HG03139 (cell line): ENCODE measurements around the gene ACO1.
"Not testable (repeated sequence)": the region's sequence is repeated elsewhere in the genome, so short reads cannot be mapped to it uniquely, and the experiment has no call there.

Source experiments
- ATAC-seq: cut with Tn5 transposase; IDR thresholded peaks from one replicate; pipeline ENCODE4 v1.9.1; 2021; ENCODE audit not compliant: unreplicated experiment

ACO1 gene

DNA sequence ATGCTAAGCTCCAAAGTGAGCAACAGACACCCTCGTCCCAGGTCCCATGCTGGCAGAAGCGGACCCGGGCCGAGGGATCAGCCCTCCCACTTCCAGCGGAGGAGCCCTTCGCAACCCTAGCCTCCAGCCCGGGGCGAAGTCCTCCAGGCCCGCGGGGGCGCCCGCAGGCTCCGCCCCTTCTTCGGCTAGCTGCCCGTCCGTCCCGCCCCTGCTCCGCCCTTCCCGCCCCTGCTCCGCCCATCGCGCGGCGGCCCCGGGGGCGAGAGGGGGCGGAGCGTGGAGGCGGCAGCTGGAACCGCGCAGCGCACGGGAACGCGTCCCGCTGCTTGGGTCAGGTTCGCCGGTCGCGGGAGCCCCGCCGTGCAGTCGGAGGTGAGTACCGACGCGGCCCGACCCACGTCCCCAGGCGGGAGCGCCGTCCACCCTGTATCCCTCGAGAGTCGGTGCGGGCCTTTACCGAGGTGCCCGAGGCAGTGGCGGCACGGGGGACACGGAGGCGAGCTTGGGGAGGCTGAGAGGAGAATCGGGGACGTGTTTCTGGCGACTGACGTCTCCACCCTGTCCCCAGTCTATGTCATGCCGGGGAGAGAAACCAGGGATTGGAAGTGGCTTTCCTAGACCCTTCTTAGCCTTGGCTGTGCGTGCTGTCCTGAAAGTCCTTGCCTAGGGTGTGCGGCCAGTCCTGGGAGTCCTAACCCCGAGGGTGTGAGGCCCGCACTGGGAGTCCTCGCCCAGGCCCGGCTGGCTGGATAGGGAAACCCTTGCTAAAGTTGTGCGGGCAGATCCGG lies at the start of gene ACO1:
Gene ACO1, plus strand, starts transcription at position 280 of the 788 bp plus-strand sequence. CDS start 20,864 bp downstream, outside the sequence.
- ATAC-seq: peak; percentile 94

DNA sequence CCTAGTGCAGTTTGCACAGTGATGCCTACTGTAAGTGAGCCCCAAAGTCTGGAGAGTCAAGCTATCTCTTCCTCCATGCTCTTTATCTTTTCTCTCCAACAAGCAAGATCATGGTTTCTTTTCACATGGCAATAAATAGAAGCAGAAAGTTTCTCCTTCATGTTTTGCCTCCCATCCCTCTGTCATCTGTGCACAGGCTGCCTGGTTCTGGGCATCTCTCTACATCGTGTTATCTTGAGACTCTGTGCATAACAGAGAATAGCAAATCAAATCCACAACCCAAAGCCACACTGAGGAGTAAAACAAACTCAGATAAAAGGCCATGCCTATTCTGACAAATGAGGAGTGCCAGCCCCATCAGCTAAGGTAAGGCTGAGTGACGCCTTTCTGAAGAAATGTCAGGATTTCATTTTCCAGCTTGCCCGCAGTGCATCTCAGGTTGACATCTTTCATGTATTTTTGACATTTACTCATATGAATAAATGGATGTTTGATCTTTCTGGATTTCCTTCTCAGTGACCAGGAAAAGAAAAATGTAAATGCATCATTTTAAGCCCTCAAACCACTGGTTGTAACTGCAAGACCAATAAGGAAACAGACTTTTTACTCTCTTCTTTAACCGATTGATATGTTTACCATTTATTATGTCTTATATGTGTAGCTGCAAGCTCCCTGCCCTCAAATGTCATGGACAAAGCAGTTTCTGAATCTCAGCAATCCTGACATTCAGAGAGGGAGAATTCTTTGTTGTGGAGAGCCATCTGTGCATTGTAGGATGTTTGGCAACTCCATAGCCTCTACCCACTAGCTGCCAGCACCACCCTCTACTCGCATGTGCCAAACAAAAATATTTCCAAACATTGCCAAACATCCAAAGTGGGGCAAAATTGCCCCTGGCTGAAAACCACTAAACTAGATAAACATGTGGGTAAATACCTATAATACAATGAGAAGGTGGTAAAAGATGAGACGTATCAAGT lies 49.2 kb upstream of the ACO1 start:
- no peak for ATAC-seq

DNA sequence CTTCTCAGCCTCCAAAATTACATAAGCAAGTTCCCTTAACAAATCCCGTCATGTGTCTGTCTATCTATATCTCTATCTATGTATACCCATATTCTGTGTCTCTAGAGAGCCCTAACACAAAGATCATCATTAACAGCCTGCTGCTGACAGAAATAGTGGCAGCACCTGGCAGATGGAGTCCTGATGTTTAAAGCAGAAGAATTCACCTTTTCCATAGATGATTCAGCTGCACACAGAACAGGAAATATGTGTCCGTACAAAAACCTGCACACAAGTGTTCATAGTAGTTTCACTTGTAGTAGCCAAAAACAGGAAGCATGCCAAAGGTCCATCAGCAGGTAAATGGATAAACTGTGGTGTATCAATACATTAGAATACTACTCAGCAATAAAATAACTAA lies 45.0 kb upstream of the ACO1 start:
- ATAC-seq: peak; percentile 83

DNA sequence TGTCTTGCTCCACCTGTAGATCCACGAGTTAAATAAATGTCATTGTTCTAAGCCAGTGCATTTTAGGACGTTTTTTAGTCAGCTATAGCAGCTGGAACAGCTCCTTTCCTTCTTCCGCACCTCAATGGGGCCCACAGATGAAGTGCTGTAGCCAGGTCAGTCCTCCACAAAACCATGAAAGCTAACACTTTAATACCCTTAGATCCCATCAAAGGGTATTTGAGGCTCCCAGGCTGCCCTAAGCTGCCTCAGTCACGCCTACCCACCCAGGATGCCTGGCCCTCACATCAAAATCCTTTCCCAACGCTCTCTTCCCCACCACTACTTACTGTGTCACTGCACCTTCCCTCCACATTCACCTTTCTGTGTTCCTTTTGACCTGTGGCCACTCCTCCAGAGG lies 44.1 kb upstream of the ACO1 start:
- ATAC-seq: no peak

DNA sequence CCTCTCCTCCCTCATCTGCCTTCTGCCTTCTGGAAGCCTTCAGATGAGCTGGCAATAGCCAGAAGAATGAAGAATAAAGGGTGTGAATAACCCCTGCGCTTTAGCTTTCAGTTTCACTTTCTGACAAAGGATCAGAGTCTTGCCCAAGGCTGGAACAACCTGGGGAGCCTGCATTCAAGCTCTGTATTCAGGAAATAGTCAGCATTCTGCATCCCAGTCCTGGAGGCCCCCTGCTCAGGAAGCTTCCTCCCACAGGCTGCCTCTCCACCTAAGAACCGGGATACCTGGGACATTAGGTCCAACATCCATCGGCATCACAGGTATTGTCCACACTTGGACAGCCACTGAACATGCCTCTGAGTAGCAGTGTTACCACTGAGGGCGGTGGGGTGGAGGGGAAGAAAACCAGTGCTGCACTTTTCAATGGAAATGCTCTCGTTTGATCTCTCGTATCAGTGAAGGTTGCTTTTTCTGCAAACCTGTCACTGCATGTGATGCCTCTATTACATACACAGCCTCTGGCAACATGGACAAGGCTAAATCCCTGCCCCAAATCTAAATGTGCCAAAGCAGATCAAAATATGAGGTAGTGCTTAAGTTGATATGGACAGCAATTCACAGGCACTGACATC lies 39.8 kb upstream of the ACO1 start:
- ATAC-seq: peak; percentile 47

DNA sequence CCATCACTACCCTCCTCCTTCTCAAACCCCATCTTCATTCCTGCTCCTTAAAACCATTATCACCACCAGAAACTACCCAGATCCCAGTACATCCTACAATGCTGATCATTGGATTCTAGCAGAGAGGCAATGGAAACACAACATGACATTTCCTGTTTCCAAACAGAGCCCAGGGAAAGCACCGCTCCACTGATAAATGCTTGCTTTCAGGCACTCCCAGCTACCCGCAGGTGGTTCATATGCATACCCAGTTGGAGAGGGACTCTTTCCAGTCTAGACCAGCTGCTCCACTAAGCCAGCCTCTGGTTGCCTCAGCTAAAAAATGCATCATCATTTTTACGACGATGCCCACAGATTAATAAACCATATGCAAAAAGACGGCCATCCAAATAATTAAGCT lies 39.2 kb upstream of the ACO1 start:
- ATAC-seq: no peak

DNA sequence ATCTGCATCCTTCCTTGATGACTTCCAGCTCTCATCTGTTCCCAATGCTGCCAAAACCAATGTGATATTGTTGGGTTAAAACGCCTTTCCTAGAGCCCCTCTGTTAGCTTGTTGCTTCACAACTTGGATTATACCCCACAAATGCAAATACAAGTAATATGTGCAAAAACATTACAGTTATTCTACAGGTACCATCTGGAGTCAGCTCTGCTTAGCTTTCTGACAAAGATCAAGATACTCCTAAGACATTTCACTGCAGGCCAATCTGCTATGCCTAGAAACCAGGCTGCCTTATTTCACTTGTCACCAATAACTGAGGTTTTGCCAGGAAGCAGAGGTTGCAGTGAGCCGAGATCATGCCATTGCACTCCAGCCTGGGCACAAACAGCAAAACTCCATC lies 36.9 kb upstream of the ACO1 start:
- no peak for ATAC-seq

DNA sequence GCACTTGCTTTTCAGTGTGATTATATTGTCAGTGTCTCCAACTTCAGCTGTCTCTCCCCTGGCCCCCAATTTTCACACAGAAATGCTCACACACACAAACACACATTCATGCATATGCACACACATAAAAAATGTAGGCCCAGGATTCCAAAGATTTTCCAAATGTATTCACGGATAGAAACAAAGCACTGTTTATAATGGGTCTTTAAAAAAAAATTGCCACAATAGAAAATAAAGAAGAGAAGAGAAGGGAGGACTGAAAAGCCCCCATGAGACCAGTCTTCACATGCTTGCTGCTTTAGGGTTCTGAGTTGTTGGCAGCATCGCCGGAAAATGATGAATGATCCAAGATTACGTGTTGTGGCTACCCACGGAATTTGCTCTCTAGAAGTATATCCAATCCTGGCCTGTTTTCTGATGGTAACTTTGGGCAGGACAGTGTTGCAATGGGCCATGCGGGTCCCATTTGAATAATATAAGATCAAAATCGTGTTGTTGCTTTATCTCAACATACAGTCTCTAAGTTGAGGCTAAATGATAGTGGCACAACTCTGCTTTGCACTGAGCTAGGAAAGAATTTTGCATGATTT lies 36.2 kb upstream of the ACO1 start:
- no peak for ATAC-seq

DNA sequence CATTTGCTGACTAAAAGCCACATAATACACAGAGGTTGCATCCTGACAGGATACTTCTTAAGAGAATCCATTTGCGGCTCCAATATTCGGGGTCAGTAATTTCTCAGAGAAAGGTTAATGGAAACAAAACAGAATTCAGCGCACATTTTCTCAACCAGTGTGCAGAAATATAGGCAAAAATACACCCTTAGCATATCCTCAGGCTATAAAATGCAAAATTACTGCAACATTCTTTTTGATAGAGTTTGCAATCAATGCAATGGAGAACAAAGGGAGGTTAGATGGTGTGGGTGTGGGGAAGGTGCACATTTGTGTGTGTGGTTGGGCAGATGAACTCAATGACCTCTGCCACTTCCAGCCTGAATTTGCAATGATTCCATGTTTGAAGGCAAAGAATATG lies 35.4 kb upstream of the ACO1 start:
- no peak for ATAC-seq

DNA sequence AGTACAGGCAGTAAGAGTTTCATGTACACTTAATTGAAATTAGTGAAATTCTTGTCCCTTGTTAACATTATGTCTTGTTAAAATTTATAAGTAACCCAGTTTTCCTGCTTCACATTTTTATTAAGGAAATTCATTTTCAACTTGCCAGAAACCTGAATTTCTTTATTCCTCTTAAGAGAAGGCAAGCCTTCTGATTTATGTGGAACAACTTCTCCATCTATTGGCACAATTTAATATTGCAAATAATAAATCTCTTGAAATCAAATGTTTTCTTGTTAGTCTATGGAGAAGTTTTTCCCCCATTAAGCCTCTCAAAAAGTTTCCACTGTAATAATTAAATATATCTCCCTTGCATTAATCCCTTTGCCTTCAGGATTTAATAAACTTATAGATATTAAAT lies 33.8 kb upstream of the ACO1 start:
- ATAC-seq: no peak

DNA sequence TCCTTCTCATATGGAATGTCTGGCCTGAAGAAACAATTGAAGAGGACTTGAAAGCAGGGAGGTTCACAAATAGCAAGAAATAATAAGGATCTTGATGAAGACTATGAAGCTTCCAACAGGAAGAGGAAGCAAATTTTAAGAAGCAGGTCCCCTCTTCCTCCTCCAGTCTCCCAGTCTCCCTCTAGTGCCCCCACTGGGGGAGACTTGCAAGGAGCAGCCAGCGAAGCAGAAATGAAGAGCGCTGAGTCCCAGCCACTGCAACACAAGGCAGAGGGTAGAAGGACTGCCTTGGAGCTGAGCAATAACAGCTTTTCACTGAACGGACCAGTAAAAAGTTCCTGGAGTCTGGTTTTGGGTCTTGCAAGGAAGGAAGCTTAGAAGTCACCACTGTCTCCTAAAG lies 32.6 kb upstream of the ACO1 start:
- no peak for ATAC-seq

DNA sequence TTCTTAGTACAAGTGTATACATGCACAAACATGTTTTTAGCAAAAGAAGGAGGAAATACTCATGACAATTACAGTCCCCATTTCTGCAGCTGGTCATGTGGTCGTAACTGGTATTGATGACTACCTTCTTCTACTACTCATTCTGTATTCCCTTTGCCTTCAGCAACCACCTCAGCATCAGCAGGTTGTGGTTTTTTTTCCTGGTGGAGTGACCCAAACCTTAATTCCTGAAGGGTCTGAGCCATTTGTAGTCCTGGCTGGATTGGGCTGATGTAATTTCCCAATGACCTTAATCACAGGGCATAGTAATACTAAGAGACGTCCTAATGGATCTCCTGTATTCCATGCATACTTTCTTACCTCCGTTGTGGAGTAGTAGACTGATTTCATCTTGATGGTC lies 31.0 kb upstream of the ACO1 start:
- ATAC-seq: not testable (repeated sequence)

DNA sequence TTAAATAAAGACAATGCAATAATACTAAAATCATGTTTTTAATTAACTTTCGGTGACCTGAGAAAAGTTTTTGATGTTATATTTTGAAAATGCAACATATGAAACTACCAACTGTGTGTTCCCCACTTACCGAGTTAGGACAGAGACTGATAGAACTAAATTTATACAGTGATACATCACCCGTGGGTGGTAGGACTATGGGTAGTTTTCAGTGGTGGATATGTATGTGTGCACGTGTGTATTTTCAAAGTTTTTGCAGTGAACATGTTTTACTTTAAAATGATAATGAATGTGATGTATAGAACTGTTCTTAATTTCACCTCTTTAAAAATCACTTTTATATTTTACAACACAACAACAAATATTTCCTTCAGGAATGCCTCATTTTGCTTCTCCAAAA lies 25.0 kb upstream of the ACO1 start:
- ATAC-seq: no peak

DNA sequence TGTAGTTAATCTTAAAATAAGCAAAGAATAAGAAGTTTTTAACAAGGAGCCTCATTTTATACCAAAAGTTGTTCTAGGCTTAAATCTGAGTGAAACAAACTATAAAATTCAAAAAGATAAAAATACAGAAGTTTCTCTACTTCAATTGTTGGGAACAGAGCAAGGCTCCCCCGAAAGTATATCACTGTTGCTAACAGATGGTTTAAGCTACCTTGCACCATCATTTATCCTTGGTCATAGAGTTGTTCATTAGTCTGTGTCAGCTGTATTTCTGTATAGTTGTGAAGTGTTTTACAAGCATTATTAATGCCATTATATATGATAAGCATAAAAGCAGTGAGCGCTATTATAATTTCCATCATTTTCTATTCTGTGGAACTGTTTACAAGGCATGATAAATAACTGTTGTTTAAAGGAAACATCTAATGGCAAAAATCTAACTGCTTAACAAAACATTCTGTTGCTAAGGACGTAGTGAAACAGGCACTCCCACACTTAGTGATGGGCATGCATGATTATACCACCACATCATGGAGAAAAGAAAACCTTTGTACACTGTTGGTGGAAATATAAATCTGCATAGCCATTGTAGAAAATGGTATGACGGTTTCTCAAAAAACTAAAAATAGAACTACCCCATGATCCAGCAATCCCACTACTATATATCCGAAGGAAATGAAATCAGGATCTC lies 23.3 kb upstream of the ACO1 start:
- no peak for ATAC-seq

DNA sequence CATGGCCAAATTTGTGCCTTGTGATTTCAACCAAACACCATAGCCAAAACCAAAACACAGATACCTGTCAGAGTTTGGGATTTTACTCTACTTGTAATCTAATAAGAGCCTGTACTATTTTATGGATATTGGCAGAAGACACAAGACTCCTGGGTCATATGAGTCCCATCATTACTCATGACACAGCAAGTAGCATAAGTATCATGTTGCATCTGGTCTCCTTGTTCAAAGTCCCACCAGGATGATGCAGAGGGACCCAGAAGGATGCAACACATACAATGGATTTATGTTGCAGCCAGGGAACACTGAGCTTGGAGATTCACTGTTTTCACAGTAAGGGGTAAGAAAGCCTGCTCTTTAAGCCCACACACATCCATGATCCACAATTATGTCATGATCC lies 13.2 kb upstream of the ACO1 start:
- no peak for ATAC-seq

DNA sequence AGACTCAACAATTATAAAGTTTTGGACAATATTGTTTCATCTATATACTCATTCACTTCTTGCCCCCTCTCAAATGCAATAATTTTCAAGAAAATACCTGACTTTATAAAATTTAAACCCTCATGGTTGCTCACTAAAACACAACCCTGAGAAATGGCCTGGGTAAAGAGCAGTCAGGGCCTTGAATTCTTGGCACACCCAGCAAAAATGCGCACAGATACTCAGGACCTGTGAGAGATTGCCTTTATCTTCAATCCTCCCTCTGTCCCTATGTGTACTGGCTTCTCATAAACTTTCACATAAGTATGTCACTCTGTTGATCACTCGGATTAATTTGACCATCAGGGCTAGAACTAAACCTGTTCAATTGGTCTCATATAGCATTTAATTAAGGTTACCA lies 12.8 kb upstream of the ACO1 start:
- no peak for ATAC-seq

DNA sequence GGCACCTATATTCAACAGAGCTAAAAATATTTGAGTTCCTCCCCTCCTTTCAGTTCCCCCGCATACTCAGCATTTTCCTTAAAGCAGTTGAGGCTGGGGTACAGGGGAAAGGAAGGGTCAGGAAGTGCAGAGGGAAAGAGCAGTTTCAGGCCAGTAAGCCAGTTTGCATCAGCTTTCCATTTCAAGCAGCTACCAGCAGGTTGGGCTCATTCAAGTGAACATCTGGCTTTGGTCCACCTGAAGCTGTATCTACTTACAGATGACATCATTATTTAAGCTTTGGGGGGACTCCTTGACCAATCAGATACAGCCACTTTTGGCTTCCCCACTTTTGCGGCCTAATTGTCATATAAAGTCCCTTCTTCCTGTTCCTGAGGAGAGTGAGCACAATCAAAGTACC lies 8.2 kb upstream of the ACO1 start:
- no peak for ATAC-seq

DNA sequence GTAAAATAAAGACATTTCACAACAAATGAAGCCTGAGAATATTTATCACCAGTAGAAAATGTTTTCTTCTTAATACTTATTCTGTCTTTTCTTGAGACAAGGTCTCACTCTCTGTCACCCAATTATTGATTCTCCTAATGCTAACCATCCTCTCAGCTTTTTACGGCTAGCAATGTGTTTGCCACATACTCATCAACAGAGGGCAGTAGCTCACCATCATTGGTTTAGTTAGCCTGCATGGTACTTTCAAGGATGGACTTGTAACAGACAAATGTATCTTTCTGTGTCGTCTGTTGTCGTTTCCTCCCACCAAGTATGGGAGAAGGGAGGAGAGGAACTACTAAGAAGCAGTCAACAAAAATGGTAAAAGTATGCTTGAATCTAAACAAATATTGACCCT lies 5.9 kb upstream of the ACO1 start:
- ATAC-seq: peak; percentile 75

DNA sequence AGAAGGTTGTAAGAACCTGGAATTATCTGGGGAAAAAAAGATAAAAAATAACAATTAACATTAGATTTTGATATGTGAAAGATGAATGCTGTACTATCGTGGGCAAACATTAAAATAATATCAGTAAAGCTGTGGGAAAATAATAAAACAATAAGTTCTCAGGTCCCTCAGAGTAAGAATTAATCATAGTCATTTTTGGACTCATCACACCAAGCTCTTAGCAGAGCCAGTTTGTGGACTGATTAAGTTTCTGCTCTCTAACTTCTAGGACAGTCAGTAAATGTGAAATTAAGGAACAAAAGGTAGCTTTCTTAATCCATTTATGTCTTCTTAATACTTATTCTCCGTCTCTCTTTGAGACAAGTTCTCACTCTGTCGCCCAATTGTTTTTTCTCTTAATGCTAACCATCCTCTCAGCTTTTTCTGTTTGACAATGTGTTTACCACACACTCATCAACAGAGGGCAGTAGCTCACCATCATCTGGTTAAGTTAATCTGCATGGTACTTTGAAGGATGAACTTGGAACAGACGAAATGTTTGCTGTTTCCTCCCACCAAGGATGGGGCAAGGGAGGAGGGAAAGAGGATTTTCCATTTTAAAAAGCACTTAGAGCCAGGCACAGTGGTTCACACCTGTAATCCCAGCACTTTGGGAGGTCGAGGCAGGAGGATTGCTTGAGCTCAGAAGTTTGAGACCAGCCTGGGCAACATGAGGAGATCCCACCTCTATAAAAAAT lies 5.3 kb upstream of the ACO1 start:
- peak; percentile 67 for ATAC-seq

DNA sequence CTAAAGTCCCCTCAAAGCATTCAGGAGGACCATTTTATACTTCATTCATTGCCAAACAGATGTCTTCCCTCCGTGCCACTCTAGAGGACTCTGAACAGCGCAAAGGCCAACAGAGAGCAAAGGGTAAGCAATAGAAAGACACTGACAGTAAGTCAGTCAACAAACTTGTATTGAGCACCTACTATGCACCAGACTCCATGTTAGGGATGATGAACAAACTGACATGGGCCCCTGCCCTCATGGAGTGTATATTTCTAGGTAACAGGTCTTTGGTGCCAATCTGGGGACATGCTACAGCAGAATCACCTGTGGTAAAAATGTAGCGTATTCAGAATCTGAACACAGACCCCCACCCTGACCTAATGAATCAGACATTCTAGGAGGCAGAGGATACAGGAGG lies 3.5 kb upstream of the ACO1 start:
- no peak for ATAC-seq
